GM12878 (cell line): Measurements from ENCODE around the gene ALG12. TPM values are rescaled to one million over a fixed set of nuclear protein-coding genes. Genes with fewer than 3 reads are reported as not detected.

Source experiments
- CREM ChIP-seq: IDR thresholded peaks from 2 replicates; pipeline ENCODE4 v1.6.1; 2014; ENCODE audit warnings: antibody characterized with exemption, low read depth
- MEF2A ChIP-seq: IDR thresholded peaks from 2 replicates; pipeline ENCODE4 v1.6.1; 2011; ENCODE audit warnings: low read depth, mild to moderate bottlenecking, low read length, moderate library complexity; ENCODE audit not compliant: insufficient read depth
- MTA3 ChIP-seq: IDR thresholded peaks from 2 replicates; pipeline ENCODE4 v1.6.1; 2012; ENCODE audit warnings: low read length, inconsistent platforms, borderline replicate concordance
- NFYA ChIP-seq: IDR thresholded peaks from 2 replicates; pipeline ENCODE4 v1.6.1; 2011; ENCODE audit warnings: low read depth, mild to moderate bottlenecking, low read length, improper control_type of control experiment, borderline replicate concordance
- RCOR1 ChIP-seq: conservative IDR thresholded peaks from 2 replicates; pipeline ENCODE4 v1.6.1; 2012; ENCODE audit warnings: low read depth, low read length, improper control_type of control experiment
- STAT3 ChIP-seq: IDR thresholded peaks from 2 replicates; pipeline ENCODE4 v1.6.1; 2011; ENCODE audit warnings: low read depth, low read length, improper control_type of control experiment
- TAF1 ChIP-seq: IDR thresholded peaks from 2 replicates; pipeline ENCODE4 v1.6.1; 2011; ENCODE audit warnings: mild to moderate bottlenecking, low read depth, low read length, borderline replicate concordance
- ZNF24 ChIP-seq: fragments of 450-650 bp; IDR thresholded peaks from 2 replicates; pipeline ENCODE4 v1.6.1; 2017; ENCODE audit warnings: antibody characterized with exemption, mild to moderate bottlenecking
- ZZZ3 ChIP-seq: IDR thresholded peaks from 2 replicates; pipeline ENCODE4 v1.6.1; 2011; ENCODE audit warnings: low read depth; ENCODE audit not compliant: control insufficient read depth, insufficient read length
- polyA plus RNA-seq, 11 experiments: library from polyadenylated mRNA; depleted of rRNA in 4 of 11; unstranded in 6 of 11; stranded (reverse) in 5 of 11; fragments of >200 nt; fragmentation: Nextera tagmentation in 4 of 11; fragmentation: Illumina TruSeq in 1 of 11; extraction: Ambion mirVana in 4 of 11; extraction: Trizol in 1 of 11; gene quantifications; 1 replicate in 1 of 11; 2 replicates in 10 of 11; pipeline versions ENCODE4 v1.2.1 to v1.2.3, GENCODE V29; 2011 to 2016; ENCODE audit warnings: inconsistent platforms in 2 of 11, missing spikeins in 2 of 11, low read depth in 1 of 11
- total RNA-seq, 4 experiments: library from RNA; depleted of rRNA in 3 of 4; stranded (reverse); fragments of >200 nt in 3 of 4; fragmentation: Illumina TruSeq in 1 of 4; extraction: Trizol in 1 of 4; gene quantifications; 2 replicates each; pipeline versions ENCODE4 v1.2.1 to v1.2.3, GENCODE V29; 2013 to 2021
- TF ChIP-seq, protein P1 (sequence below): fragments of 450-650 bp; IDR thresholded peaks from 2 replicates; pipeline ENCODE4 v1.6.1; 2017; ENCODE audit warnings: mild to moderate bottlenecking, moderate library complexity
- TF ChIP-seq, protein P2 (sequence below): fragments of 150-350 bp; IDR thresholded peaks from 2 replicates; pipeline ENCODE4 v1.6.1; 2014; ENCODE audit warnings: mild to moderate bottlenecking, low read depth, low read length
- TF ChIP-seq, protein P3 (sequence below): fragments of 450-650 bp; formaldehyde crosslinking; IDR thresholded peaks from 2 replicates; pipeline ENCODE4 v1.5.0; 2022; ENCODE audit warnings: mild to moderate bottlenecking, missing genetic modification characterization
- TF ChIP-seq, protein P4 (sequence below): IDR thresholded peaks from 2 replicates; pipeline ENCODE4 v1.6.1; 2011; ENCODE audit warnings: mild to moderate bottlenecking, low read depth, low read length, moderate library complexity; ENCODE audit not compliant: insufficient replicate concordance
- TF ChIP-seq, protein P5 (sequence below): IDR thresholded peaks from 2 replicates; pipeline ENCODE4 v1.6.1; 2012; ENCODE audit warnings: low read depth, low read length, improper control_type of control experiment

Gene ALG12
- total and polyA plus RNA-seq, 10 of the 15 experiments (the other 5 are each of a cell fraction or from before 2014, with no cell fraction given): 0.22 to 23.4 (median 6.6) TPM

DNA sequence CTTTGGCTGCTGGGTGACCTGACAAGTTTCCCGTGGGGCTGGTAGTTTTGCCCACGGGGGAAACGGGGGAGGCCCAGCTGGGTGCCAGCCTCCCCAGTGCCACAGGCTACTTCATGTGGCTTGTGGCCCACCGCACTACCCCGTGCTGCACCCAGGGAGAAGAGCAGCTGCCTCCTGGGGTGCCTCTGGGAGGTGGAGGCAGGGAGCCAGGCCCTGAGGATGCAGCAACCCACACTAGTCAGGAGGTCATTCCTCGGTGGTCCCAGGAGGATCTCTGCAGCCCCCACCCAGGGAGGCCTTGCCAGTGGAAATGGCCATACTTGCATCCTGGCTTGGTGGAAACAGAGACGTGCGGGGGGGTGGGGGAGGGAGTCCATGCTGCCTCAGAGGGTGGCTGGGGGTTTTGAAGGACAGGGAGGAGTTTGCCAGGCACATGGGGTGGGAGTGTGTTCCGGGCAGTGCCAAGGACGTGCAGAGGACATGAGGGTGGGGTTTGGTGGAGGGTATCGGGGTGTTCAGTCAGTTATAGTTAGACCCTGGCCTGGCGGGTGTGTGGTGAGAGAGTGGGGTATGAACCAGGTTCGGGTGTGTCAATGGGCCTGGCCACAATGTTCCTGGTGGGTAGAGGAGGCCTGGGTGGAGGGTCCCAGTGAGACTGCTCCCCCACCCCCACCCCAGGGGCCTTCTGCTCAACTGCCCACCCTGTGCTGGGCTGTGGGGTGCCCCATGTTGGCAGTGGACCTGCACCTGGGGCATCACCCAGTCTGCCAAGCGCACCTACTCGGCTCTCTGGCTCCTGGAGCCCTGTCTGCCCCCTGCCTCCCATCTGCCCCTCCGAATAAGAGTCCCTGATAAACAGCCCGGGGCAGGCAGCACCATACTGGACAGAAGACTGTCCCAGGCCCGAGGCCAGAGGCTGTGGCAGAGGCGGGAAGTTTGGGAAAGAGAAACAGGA, 46.2 kb upstream of the ALG12 start (continued):
- TF ChIP-seq, protein P1, sequence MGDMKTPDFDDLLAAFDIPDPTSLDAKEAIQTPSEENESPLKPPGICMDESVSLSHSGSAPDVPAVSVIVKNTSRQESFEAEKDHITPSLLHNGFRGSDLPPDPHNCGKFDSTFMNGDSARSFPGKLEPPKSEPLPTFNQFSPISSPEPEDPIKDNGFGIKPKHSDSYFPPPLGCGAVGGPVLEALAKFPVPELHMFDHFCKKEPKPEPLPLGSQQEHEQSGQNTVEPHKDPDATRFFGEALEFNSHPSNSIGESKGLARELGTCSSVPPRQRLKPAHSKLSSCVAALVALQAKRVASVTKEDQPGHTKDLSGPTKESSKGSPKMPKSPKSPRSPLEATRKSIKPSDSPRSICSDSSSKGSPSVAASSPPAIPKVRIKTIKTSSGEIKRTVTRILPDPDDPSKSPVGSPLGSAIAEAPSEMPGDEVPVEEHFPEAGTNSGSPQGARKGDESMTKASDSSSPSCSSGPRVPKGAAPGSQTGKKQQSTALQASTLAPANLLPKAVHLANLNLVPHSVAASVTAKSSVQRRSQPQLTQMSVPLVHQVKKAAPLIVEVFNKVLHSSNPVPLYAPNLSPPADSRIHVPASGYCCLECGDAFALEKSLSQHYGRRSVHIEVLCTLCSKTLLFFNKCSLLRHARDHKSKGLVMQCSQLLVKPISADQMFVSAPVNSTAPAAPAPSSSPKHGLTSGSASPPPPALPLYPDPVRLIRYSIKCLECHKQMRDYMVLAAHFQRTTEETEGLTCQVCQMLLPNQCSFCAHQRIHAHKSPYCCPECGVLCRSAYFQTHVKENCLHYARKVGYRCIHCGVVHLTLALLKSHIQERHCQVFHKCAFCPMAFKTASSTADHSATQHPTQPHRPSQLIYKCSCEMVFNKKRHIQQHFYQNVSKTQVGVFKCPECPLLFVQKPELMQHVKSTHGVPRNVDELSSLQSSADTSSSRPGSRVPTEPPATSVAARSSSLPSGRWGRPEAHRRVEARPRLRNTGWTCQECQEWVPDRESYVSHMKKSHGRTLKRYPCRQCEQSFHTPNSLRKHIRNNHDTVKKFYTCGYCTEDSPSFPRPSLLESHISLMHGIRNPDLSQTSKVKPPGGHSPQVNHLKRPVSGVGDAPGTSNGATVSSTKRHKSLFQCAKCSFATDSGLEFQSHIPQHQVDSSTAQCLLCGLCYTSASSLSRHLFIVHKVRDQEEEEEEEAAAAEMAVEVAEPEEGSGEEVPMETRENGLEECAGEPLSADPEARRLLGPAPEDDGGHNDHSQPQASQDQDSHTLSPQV: no peak
- TF ChIP-seq TAF1: no peak
- no peak for TF ChIP-seq CREM
- no peak for TF ChIP-seq ZZZ3
- TF ChIP-seq, protein P2, sequence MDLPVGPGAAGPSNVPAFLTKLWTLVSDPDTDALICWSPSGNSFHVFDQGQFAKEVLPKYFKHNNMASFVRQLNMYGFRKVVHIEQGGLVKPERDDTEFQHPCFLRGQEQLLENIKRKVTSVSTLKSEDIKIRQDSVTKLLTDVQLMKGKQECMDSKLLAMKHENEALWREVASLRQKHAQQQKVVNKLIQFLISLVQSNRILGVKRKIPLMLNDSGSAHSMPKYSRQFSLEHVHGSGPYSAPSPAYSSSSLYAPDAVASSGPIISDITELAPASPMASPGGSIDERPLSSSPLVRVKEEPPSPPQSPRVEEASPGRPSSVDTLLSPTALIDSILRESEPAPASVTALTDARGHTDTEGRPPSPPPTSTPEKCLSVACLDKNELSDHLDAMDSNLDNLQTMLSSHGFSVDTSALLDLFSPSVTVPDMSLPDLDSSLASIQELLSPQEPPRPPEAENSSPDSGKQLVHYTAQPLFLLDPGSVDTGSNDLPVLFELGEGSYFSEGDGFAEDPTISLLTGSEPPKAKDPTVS: no peak
- TF ChIP-seq, protein P3, sequence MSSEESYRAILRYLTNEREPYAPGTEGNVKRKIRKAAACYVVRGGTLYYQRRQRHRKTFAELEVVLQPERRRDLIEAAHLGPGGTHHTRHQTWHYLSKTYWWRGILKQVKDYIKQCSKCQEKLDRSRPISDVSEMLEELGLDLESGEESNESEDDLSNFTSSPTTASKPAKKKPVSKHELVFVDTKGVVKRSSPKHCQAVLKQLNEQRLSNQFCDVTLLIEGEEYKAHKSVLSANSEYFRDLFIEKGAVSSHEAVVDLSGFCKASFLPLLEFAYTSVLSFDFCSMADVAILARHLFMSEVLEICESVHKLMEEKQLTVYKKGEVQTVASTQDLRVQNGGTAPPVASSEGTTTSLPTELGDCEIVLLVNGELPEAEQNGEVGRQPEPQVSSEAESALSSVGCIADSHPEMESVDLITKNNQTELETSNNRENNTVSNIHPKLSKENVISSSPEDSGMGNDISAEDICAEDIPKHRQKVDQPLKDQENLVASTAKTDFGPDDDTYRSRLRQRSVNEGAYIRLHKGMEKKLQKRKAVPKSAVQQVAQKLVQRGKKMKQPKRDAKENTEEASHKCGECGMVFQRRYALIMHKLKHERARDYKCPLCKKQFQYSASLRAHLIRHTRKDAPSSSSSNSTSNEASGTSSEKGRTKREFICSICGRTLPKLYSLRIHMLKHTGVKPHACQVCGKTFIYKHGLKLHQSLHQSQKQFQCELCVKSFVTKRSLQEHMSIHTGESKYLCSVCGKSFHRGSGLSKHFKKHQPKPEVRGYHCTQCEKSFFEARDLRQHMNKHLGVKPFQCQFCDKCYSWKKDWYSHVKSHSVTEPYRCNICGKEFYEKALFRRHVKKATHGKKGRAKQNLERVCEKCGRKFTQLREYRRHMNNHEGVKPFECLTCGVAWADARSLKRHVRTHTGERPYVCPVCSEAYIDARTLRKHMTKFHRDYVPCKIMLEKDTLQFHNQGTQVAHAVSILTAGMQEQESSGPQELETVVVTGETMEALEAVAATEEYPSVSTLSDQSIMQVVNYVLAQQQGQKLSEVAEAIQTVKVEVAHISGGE: no peak
- TF ChIP-seq NFYA: no peak
- TF ChIP-seq, protein P4, sequence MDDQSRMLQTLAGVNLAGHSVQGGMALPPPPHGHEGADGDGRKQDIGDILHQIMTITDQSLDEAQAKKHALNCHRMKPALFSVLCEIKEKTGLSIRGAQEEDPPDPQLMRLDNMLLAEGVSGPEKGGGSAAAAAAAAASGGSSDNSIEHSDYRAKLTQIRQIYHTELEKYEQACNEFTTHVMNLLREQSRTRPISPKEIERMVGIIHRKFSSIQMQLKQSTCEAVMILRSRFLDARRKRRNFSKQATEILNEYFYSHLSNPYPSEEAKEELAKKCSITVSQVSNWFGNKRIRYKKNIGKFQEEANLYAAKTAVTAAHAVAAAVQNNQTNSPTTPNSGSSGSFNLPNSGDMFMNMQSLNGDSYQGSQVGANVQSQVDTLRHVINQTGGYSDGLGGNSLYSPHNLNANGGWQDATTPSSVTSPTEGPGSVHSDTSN: no peak
- no peak for TF ChIP-seq ZNF24
- no peak for TF ChIP-seq RCOR1
- TF ChIP-seq, protein P5, sequence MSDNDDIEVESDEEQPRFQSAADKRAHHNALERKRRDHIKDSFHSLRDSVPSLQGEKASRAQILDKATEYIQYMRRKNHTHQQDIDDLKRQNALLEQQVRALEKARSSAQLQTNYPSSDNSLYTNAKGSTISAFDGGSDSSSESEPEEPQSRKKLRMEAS: no peak
- TF ChIP-seq STAT3: no peak
- TF ChIP-seq MTA3: no peak
- TF ChIP-seq MEF2A: no peak
